H1 (cell line): ENCODE measurements around the gene CATSPERD. TPM values are rescaled to one million over a fixed set of nuclear protein-coding genes. Genes with fewer than 3 reads are reported as not detected.

Source experiments
- CTCF ChIA-PET: fragments of 300-600 bp; sonication (Branson Sonifier 250); formaldehyde crosslinking; loops from one replicate; lab custom pipeline; 2021; ENCODE audit not compliant: partially characterized antibody; lab: Charles Lee
- POLR2A ChIA-PET: fragments of 300-600 bp; sonication (Branson Sonifier 250); formaldehyde crosslinking; loops from one replicate; lab custom pipeline; 2021; ENCODE audit warnings: inconsistent platforms; ENCODE audit not compliant: partially characterized antibody; lab: Charles Lee
- DNase-seq, 2 experiments: peaks; one replicate each; pipeline versions ENCODE4 v3.0.0 to v3.0.0-alpha.2; 2010 to 2022; ENCODE audit warnings: low spot score in 2 of 2, low read depth in 1 of 2, mixed read lengths in 1 of 2
- FAIRE-seq: peaks from 2 replicates; lab custom pipeline; 2011; peaks lifted over from hg19 to GRCh38; lab: Jason Lieb, UNC
- H2AFZ ChIP-seq: 2 replicates; pipeline ENCODE4 v1.8.1; 2012; ENCODE audit warnings: low read length, inconsistent platforms
- H2AK5ac ChIP-seq: 2 replicates; pipeline ENCODE4 v1.6.1; 2013; ENCODE audit warnings: low read depth, low read length
- H2BK120ac ChIP-seq: replicated peaks from 2 replicates; pipeline ENCODE3; 2013; ENCODE audit warnings: low read depth, low read length, inconsistent platforms
- H2BK12ac ChIP-seq: 2 replicates; pipeline ENCODE4 v1.6.1; 2013; ENCODE audit warnings: low read depth, low read length
- H2BK15ac ChIP-seq: 2 replicates; pipeline ENCODE4 v1.6.1; 2013; ENCODE audit warnings: low read length
- H2BK20ac ChIP-seq: 2 replicates; pipeline ENCODE4 v1.6.1; 2013; ENCODE audit warnings: low read length
- H2BK5ac ChIP-seq: 2 replicates; pipeline ENCODE4 v1.6.1; 2013; ENCODE audit warnings: low read depth, low read length
- H3K14ac ChIP-seq: 2 replicates; pipeline ENCODE4 v1.6.1; 2013; ENCODE audit warnings: inconsistent platforms; ENCODE audit not compliant: insufficient read length
- H3K18ac ChIP-seq: 2 replicates; pipeline ENCODE4 v1.6.1; 2013; ENCODE audit warnings: low read length; ENCODE audit errors: extremely low read depth
- H3K23ac ChIP-seq: 2 replicates; pipeline ENCODE4 v1.6.1; 2013; ENCODE audit warnings: inconsistent platforms; ENCODE audit not compliant: insufficient read length
- H3K23me2 ChIP-seq: 2 replicates; pipeline ENCODE4 v1.6.1; 2013; ENCODE audit warnings: low read depth, low read length
- H3K27ac ChIP-seq: 2 replicates; pipeline ENCODE4 v1.6.1; 2011; ENCODE audit warnings: low read depth, low read length, inconsistent platforms
- H3K27me3 ChIP-seq, 4 experiments: replicated peaks in 1 of 4; 1 replicate in 1 of 4; 2 replicates in 3 of 4; pipeline versions ENCODE4 v1.6.1 to v1.8.1; 2011 to 2013; ENCODE audit warnings: low read length in 3 of 4, mild to moderate bottlenecking in 3 of 4, inconsistent platforms in 2 of 4, mixed read lengths in 2 of 4, moderate library complexity in 1 of 4; ENCODE audit not compliant: control insufficient read depth in 3 of 4, insufficient read depth in 3 of 4; ENCODE audit errors: extremely low read depth in 1 of 4
- H3K36me3 ChIP-seq, 4 experiments: 2 replicates each; pipeline versions ENCODE4 v1.6.1 to v1.8.1; 2011 to 2013; ENCODE audit warnings: mild to moderate bottlenecking in 4 of 4, low read length in 3 of 4, moderate library complexity in 2 of 4, control low read depth in 1 of 4, inconsistent platforms in 1 of 4; ENCODE audit not compliant: insufficient read depth in 4 of 4, control insufficient read depth in 2 of 4
- H3K4ac ChIP-seq: replicated peaks from 2 replicates; pipeline ENCODE3; 2013; ENCODE audit warnings: low read length, low read depth, mixed read lengths, inconsistent platforms; ENCODE audit not compliant: insufficient read length
- H3K4me1 ChIP-seq, 4 experiments: replicated peaks in 1 of 4; 1 replicate in 1 of 4; 2 replicates in 3 of 4; pipeline versions ENCODE4 v1.6.1 to v1.8.1; 2011 to 2013; ENCODE audit warnings: low read length in 3 of 4, inconsistent platforms in 2 of 4, mixed read lengths in 1 of 4; ENCODE audit not compliant: insufficient read depth in 4 of 4, control insufficient read depth in 3 of 4
- H3K4me2 ChIP-seq, 2 experiments: 2 replicates each; pipeline versions ENCODE4 v1.6.1 to v1.8.1; 2011 to 2013; ENCODE audit warnings: low read depth in 2 of 2, low read length in 2 of 2, control low read depth in 1 of 2, inconsistent platforms in 1 of 2, mild to moderate bottlenecking in 1 of 2; ENCODE audit not compliant: insufficient read depth in 1 of 2
- H3K4me3 ChIP-seq, 4 experiments: fragments of 200-600, 300-600 bp in 1 of 4; sonication (generic), shearing (Covaris generic), sonication (Bioruptor Twin) in 1 of 4; 2 replicates each; pipeline versions ENCODE4 v1.5.1 to v1.8.1; 2011 to 2016; ENCODE audit warnings: low read length in 4 of 4, low read depth in 3 of 4, control low read depth in 2 of 4, inconsistent platforms in 2 of 4, mild to moderate bottlenecking in 2 of 4, mixed read lengths in 1 of 4, moderate library complexity in 1 of 4; ENCODE audit not compliant: insufficient read depth in 2 of 4; ENCODE audit errors: extremely low read depth in 1 of 4
- H3K56ac ChIP-seq: replicated peaks from 2 replicates; pipeline ENCODE3; 2013; ENCODE audit warnings: low read depth, mild to moderate bottlenecking, mixed read lengths, low read length, inconsistent platforms; ENCODE audit not compliant: insufficient read length
- H3K79me1 ChIP-seq: 2 replicates; pipeline ENCODE4 v1.6.1; 2013; ENCODE audit warnings: low read depth, low read length, control low read depth
- H3K79me2 ChIP-seq, 2 experiments: 2 replicates each; pipeline versions ENCODE4 v1.6.1 to v1.8.1; 2012 to 2013; ENCODE audit warnings: low read length in 2 of 2, mild to moderate bottlenecking in 2 of 2, inconsistent platforms in 1 of 2; ENCODE audit not compliant: insufficient read depth in 2 of 2, control insufficient read depth in 1 of 2
- H3K9ac ChIP-seq, 4 experiments: replicated peaks in 1 of 4; 1 replicate in 1 of 4; 2 replicates in 3 of 4; pipeline versions ENCODE4 v1.6.1 to v1.8.1; 2011 to 2013; ENCODE audit warnings: low read depth in 3 of 4, low read length in 3 of 4, control low read depth in 2 of 4, mild to moderate bottlenecking in 2 of 4, moderate library complexity in 2 of 4, inconsistent platforms in 1 of 4; ENCODE audit errors: extremely low read depth in 1 of 4
- H3K9me3 ChIP-seq, 2 experiments: 2 replicates each; pipeline versions ENCODE4 v1.6.1 to v1.8.1; 2012 to 2013; ENCODE audit warnings: mild to moderate bottlenecking in 2 of 2, moderate library complexity in 2 of 2, control low read depth in 1 of 2, inconsistent platforms in 1 of 2, low read depth in 1 of 2, low read length in 1 of 2, mixed read lengths in 1 of 2; ENCODE audit not compliant: insufficient read depth in 2 of 2
- H4K20me1 ChIP-seq, 2 experiments: replicated peaks in 1 of 2; 2 replicates each; pipeline versions ENCODE3 to v1.8.1; 2011 to 2013; ENCODE audit warnings: inconsistent platforms in 2 of 2, low read length in 2 of 2, mild to moderate bottlenecking in 1 of 2; ENCODE audit not compliant: insufficient read depth in 2 of 2, control insufficient read depth in 1 of 2
- H4K5ac ChIP-seq: 2 replicates; pipeline ENCODE4 v1.6.1; 2013; ENCODE audit warnings: low read length, low read depth, mixed read lengths, inconsistent platforms; ENCODE audit not compliant: insufficient read length
- H4K8ac ChIP-seq: 2 replicates; pipeline ENCODE4 v1.8.0; 2013; ENCODE audit warnings: mild to moderate bottlenecking, moderate library complexity, low read length, inconsistent platforms; ENCODE audit not compliant: insufficient read depth; ENCODE audit errors: extremely low read depth
- H4K91ac ChIP-seq: replicated peaks from 2 replicates; pipeline ENCODE3; 2013; ENCODE audit warnings: low read length, mixed read lengths, inconsistent platforms; ENCODE audit not compliant: insufficient read length
- ASH2L ChIP-seq: fragments of 200-600, 300-600 bp; sonication (generic); IDR thresholded peaks from one replicate; pipeline ENCODE4 v1.7.1; 2017; ENCODE audit warnings: low read length
- CEBPB ChIP-seq: IDR thresholded peaks from 2 replicates; pipeline ENCODE4 v1.6.1; 2012; ENCODE audit warnings: low read depth, low read length
- HDAC6 ChIP-seq: IDR thresholded peaks from one replicate; pipeline ENCODE4 v1.7.1; 2012; ENCODE audit warnings: low read depth, mild to moderate bottlenecking, inconsistent platforms, low read length, moderate library complexity
- POU5F1 ChIP-seq: IDR thresholded peaks from 2 replicates; pipeline ENCODE4 v1.6.1; 2011; ENCODE audit warnings: low read depth, mild to moderate bottlenecking, low read length, moderate library complexity
- RAD21 ChIP-seq, 2 experiments: IDR thresholded peaks in 1 of 2; conservative IDR thresholded peaks in 1 of 2; 2 replicates each; pipeline ENCODE4 v1.6.1; 2011; ENCODE audit warnings: low read depth in 2 of 2, low read length in 2 of 2, improper control_type of control experiment in 1 of 2, inconsistent platforms in 1 of 2, mild to moderate bottlenecking in 1 of 2, moderate library complexity in 1 of 2
- RNF2 ChIP-seq: fragments of 200-900, 300-1000 bp; sonication (generic); IDR thresholded peaks from 2 replicates; pipeline ENCODE4 v1.7.1; 2016; ENCODE audit warnings: borderline replicate concordance, low read depth, mild to moderate bottlenecking, antibody characterized with exemption, low read length; ENCODE audit not compliant: poor library complexity, severe bottlenecking; ENCODE audit errors: missing control alignments
- WGBS, 2 experiments: shearing (Covaris generic) in 1 of 2; methylation state at CpG; one replicate each; pipeline versions ENCODE4 v1.1.6 to v1.1.7; 2013 to 2015; ENCODE audit warnings: low lambda C conversion rate in 2 of 2, mixed read lengths in 2 of 2, inconsistent platforms in 1 of 2, low coverage in 1 of 2, missing lambda C conversion rate in 1 of 2; ENCODE audit not compliant: insufficient replicate concordance in 2 of 2, insufficient coverage in 1 of 2, insufficient read length in 1 of 2; ENCODE audit errors: extremely low coverage in 1 of 2, missing lambda C conversion rate in 1 of 2; 5-methylcytosine and 5-hydroxymethylcytosine counted together
- polyA plus RNA-seq, 7 experiments: library from polyadenylated mRNA; depleted of rRNA in 3 of 7; stranded (reverse) in 5 of 7; unstranded in 2 of 7; fragments of >200 nt in 5 of 7; fragments of 200-250 nt in 2 of 7; gene quantifications; 1 replicate in 5 of 7; 2 replicates in 1 of 7; 4 replicates in 1 of 7; pipeline versions ENCODE4 v1.2.1 to v1.2.3, GENCODE V29; 2011 to 2013; ENCODE audit warnings: missing spikeins in 2 of 7, mixed read lengths in 2 of 7
- total RNA-seq: library from RNA; stranded (reverse); fragmentation: NEBNext Ultra II Directional; extraction: Animal tissue kit (Norgen Biotek cat#: 25700); gene quantifications from 2 replicates; pipeline ENCODE4 v1.2.1, GENCODE V29; 2021
- TF ChIP-seq, protein P1 (sequence below), 3 experiments: IDR thresholded peaks; 1 replicate in 2 of 3; 2 replicates in 1 of 3; pipeline versions ENCODE4 v1.5.1 to v1.6.1; 2011; ENCODE audit warnings: low read length in 3 of 3, mild to moderate bottlenecking in 3 of 3, inconsistent platforms in 2 of 3, low read depth in 1 of 3, moderate library complexity in 1 of 3; ENCODE audit not compliant: insufficient read depth in 1 of 3; ENCODE audit errors: control extremely low read depth in 1 of 3
- TF ChIP-seq, protein P2 (sequence below): IDR thresholded peaks from 2 replicates; pipeline ENCODE4 v1.6.1; 2011; ENCODE audit warnings: low read depth, mild to moderate bottlenecking, low read length; ENCODE audit not compliant: insufficient read depth

The CATSPERD gene
- total and polyA plus RNA-seq, 2 of the 8 experiments (the other 6 are each of a cell fraction or from before 2014, with no cell fraction given), result 0.12 TPM; not detected in 1

DNA sequence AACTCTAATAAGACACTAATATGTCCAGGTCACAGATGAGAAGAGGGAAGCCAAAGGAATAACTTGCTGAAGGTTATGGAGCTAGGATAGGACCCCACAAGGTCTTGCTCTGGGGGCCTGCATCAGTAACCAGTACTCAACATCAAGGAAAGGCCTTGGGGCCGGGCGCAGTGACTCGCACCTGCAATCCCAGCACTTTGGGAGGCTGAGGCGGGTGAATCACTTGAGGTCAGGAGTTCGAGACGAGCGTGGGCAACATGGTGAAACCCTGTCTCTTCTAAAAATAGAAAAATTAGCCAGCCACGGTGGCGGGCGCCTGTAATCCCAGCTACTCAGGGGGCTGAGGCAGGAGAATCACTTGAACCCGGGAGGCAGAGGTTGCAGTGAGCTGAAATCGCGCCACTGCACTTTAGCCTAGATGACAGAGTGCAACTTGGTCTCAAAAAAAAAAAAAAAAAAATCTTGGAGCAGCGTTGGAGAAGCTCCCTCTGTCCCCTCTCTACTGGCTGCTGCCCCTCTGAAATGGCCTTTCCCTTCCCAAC lies 2.3 kb upstream of the CATSPERD start:
- Histone ChIP-seq H3K9me3 (no peaks in the 10 kb centered on the region), H3K23me2 (peaks cover 7% of the 10 kb centered on the region), H3K9ac (peak overlapping the region in 3 of 4 experiments; percentile 56 to 99 (median 98); a peak in 4 of 7 replicates), H4K20me1 (peaks cover 6 to 13% of the 10 kb centered on the region in 2 experiments), H3K27ac (no peak overlapping the region; the same call in 1 of the 2 replicates), H4K5ac (no peak overlapping the region), H3K27me3 (no peaks in the 10 kb centered on the region), H2BK12ac (no peak overlapping the region), H3K4me1 (no peaks in the 10 kb centered on the region; a peak in 2 of 7 replicates), H2AFZ (no peak overlapping the region), H3K4me2 (peak overlapping the region; percentile 55 to 88), H3K14ac (no peak overlapping the region), H2AK5ac (no peak overlapping the region), H3K56ac (no peak overlapping the region), H2BK20ac (no peak overlapping the region), H3K4ac (no peak overlapping the region), H3K23ac (no peak overlapping the region), H3K4me3 (peak overlapping the region; percentile 71 to 100 (median 98); a peak in 6 of 8 replicates), H4K8ac (no peak overlapping the region), H2BK5ac (no peak overlapping the region; the same call in 1 of the 2 replicates), H3K79me2 (peaks cover 34 to 48% of the 10 kb centered on the region in 2 experiments), H3K79me1 (peaks cover 13% of the 10 kb centered on the region), H2BK120ac (no peak overlapping the region), H3K18ac (no peak overlapping the region), H4K91ac (no peak overlapping the region), H2BK15ac (no peak overlapping the region), H3K36me3 (peaks cover 6 to 20% (median 13%) of the 10 kb centered on the region in 4 experiments; a peak in 7 of 8 replicates)
- WGBS, 2 experiments, result 91% methylated on average over 12 of the region's 14 CpGs; no CpG with 5 or more reads in 1 of the 2 experiments
- DNase-seq (no peak), FAIRE-seq (no peak)
- ChIA-PET CTCF (interaction anchor here (0.6 to 4.0 kb wide), 3 partner anchors 11 to 545 kb away, joined by 3 to 17 read pairs (median 3); partner anchors contain the start of gene RPL36), POLR2A (interaction anchor here (0.6 to 22.4 kb wide), 19 partner anchors 10 to 284 kb away, joined by 3 to 620 read pairs (median 5); partner anchors contain the start of genes DUS3L, RPL36, SAFB and SAFB2)
- TF ChIP-seq RNF2 (no peak), POU5F1 (no peak), ASH2L (no peak), CEBPB (no peak), RAD21 (IDR thresholded peaks at IDR 0.05 in 1 of 2, conservative IDR thresholded peaks at IDR 0.05 in 1 of 2; ENCODE audit: low read depth in 2 of 2, low read length in 2 of 2) (no peak), HDAC6 (no peak)
- TF ChIP-seq, protein P1, sequence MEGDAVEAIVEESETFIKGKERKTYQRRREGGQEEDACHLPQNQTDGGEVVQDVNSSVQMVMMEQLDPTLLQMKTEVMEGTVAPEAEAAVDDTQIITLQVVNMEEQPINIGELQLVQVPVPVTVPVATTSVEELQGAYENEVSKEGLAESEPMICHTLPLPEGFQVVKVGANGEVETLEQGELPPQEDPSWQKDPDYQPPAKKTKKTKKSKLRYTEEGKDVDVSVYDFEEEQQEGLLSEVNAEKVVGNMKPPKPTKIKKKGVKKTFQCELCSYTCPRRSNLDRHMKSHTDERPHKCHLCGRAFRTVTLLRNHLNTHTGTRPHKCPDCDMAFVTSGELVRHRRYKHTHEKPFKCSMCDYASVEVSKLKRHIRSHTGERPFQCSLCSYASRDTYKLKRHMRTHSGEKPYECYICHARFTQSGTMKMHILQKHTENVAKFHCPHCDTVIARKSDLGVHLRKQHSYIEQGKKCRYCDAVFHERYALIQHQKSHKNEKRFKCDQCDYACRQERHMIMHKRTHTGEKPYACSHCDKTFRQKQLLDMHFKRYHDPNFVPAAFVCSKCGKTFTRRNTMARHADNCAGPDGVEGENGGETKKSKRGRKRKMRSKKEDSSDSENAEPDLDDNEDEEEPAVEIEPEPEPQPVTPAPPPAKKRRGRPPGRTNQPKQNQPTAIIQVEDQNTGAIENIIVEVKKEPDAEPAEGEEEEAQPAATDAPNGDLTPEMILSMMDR (IDR thresholded peaks at IDR 0.05; ENCODE audit: control extremely low read depth in 1 of 3, insufficient read depth in 1 of 3, low read depth in 1 of 3, low read length in 3 of 3), result no peak
- TF ChIP-seq, protein P2, sequence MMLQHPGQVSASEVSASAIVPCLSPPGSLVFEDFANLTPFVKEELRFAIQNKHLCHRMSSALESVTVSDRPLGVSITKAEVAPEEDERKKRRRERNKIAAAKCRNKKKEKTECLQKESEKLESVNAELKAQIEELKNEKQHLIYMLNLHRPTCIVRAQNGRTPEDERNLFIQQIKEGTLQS, result no peak
